GM18868 (cell line): Measurements from ENCODE around the gene CRABP1.

Experiments
- ATAC-seq: cut with Tn5 transposase; IDR thresholded peaks from one replicate; pipeline ENCODE4 v1.9.1; 2021; ENCODE audit warnings: mild to moderate bottlenecking, moderate library complexity; ENCODE audit not compliant: unreplicated experiment

Gene CRABP1

DNA sequence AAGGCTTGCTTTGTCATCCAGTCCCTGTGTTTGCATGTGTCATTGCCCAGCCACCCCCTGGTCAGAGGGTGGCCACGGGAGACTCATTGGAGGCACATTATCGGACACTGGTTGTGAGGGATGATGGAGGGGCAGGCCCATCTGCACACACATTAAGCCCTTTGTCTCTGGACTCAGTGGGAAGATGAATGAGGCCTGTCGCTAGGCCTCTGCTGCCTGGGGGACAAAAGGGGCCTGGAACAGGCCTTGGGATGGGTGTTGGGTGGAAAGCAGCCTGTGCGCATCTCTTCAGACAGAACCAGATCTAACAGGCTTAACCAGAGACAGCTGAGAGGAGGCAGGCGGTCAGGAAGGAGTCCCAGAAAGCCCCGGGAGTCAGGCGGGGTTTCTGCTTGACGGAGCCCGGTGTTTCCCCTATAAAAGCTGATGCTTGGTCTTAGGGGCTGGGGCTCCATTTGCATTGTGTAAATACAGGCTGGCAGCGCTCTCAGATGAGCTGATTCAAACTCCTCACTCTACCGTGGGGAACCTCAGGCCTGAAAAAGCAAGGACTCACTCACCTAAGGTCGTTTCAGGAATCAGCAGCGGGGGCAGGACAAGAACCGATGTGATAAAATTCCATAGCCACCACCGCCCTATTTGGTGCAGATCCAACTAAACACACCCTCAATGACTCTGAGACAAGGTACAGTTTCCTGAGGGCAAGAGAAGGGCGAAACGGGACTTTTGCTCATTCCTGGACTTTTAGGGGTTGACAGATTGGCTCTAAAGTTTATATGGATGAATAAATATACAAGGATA lies 23.7 kb upstream of the CRABP1 start:
- peak; percentile 84 for ATAC-seq

DNA sequence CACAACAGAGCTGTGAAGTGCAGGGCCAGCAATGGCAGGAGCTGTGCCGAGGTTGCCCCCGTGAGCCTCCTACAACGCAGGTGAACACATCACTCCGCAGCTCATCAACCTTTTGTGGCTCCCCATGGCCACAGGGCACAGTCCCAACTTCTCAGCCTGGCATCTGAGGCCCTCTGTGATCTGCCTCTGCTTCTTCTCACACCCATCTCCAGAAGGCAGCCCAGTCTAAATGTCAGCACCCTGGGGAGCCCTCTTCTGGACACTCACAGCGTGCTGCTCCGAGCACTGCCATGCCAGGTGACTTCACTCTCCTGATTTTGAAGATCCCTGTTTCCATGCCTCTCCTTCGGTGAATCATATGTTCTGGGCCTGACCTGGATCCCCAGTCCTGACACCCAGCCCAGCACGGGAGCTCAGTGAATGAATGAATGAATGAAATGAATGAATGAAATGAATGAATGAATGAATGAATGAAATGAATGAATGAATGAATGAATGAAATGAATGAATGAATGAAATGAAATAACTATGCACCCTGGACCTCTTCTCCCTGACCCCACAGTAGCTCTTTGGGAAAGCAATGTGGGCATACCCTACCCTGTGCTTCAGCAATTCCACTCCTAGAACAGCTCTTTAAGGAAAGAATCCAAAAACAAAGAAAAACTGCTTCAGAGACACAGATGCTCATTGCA lies 22.9 kb upstream of the CRABP1 start:
- no peak for ATAC-seq

DNA sequence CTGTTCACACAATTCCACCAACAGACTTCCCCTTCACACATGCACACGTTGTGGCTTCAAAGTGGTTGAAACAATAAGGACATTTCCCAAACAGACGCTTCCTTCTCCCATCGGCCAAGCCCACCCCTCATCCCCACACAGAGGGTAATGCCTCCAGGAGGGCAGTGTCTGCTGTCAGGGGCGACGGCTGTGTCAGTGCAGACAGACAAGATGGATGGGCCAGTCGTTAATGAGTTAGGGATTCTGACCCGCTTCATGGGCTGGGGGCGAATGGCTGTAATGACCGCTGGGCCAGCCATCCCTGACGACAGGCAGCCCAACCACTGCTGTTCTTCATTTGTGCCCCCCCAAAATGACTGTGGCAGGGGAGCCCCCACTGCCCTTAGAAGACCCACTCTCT lies 20.6 kb upstream of the CRABP1 start:
- no peak for ATAC-seq

DNA sequence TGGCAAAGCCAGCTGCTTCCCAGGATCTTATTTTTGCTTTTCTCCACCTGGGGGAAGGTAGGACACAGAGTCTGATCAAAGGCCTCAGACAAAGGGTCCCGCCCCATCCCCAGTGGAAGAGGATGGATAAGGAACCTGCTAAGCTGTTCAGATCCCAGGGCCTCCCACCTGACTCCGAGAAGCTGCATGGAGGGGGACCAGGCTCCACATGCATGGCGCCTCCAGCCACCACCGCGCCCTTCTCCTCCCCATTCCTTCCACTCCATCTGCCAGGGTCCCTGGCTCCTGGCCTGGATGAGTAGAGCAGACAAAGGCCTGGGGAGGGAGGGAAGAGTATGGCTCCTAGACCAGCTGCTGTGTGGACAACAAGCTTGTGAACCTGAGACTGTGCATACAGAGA lies 20.0 kb upstream of the CRABP1 start:
- no peak for ATAC-seq

DNA sequence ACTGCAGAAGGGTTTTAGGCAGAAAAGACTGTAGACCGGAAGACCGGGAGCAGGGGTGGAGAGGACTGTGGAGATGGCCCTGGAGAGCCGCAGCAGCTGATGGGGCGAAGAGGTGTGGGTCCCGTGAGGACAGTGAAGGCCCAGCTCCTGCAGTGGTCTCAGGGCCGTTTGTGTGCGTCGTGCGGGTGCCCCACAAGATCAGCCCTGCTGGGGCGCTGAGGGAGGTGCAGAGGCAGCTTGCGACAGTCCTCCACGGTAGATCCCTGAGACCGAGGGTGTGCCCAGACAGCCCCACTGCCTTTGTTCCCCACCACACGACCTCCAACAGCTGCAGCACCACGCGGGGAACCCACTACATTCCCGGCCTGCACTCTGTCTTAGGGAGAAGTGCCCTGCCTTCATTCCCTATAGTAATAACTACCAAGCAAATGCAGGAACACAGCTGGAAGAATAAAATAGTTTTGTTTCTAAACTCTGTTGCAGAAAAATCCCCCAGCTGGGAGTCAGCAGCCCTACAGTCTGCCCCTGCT lies 19.0 kb upstream of the CRABP1 start:
- ATAC-seq, result no peak

DNA sequence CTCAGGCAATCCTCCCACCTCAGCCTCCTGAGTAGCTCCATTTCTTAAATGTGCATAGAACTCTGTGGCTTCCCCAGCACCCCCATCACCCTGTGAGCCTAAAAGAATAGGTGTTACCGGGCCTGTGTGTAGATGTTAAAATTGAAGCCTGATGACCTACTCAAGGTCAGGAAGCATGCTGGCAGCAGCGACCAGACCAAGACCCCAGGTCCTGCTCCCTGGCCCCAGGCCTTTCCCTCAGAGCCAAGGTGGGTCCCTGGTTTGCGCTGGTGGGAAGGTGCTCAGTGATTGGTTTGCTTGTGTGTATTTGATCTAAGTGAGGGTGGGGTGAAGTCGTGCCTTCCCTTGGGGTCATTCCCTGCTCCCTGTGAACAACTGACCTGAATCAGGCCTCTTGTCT lies 18.4 kb upstream of the CRABP1 start:
- ATAC-seq, result no peak

DNA sequence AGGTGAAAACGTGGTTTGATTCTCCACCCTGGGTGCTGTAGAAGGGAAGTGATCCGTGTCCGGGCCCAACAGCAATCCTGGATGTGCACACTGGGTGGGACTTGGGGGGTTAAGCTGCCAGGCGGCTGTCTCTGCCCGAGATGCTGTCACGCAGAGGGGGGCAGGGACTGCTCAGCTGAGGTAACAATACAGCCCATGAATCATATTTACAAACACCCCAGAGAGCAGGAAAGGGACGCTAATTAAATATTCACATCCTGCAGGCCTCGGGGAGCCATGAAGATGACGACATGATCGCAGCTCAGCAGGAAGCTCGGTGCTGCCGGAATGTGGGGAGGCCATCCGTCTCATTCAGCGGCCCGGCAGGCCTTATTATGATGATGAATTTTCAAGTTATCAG lies 17.9 kb upstream of the CRABP1 start:
- no peak for ATAC-seq

DNA sequence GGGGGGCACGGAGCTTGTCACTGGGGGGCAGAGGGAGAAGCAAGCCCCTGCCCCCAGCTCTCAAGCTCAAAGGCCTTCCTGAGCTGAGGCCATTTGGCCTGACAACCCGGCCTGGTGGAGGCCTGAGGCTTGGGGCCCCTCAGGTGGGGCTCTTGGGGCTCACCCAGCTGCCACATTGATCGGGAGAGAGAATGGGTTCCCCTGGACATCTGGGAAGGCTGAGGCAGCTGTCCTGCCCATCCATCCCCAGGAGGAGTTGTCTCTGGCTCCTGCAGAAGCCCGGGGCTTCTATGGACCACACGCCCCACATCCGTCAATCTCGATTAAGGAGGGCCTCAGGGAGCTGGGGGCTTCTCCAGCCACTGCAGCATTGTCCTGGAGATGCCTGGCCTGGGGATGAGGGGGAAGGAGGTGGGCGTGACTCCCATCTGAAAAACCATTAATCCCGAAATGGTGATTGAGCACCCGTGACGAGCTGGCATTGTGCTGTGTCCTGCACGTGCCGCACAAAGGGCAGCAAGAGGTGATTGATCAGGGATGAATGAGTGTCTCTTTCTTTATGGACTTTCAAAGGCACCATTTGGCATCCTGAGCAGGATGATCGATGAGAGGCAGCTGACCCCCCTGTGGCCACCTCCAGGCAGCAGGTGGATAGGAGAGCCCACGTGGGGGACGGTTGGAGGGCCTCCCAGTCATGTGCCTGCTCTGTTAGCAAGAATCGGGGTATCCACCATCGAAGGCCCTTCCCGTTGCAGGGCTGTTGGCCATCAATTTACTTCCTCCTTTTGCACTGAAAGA lies 17.2 kb upstream of the CRABP1 start:
- no peak for ATAC-seq

DNA sequence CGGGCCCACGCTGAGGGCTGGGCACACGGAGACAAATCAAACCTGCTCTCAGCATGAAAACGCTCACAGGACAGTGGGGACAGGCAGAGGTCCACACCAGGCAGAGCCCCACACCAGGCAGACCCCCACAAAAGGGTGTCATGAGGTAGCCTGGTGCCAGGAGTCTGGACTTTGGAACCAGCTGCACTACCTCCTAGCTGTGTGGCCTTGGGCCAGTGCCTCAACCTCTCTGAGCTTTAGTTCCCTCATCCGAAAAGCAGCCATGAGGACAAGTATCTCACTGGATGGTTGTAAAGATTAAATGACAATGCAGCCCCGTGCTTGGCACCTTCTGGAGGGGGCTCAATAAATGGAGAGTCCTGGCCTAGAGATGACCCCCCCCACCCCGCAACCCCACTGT lies 16.5 kb upstream of the CRABP1 start:
- ATAC-seq, result no peak

DNA sequence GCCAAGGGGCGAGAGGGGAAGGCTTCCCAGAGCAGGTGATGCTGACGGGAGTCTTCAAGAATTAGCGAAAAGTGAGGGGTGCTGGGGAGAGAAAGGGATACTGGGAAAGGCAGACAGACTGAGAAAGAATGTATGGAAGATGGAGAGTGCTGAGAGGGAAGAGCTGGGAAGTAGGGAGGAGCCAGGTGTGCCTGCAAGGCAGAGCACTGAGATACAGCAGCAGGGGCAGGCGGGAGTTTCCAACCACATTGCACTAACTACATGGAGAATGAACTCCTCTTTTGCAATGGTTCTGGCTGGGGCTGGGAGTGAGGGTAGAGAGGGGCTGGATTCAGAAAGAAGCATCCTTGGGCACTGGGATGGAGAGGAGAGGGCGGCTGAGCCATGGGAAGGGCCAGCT lies 16.0 kb upstream of the CRABP1 start:
- ATAC-seq, result no peak

DNA sequence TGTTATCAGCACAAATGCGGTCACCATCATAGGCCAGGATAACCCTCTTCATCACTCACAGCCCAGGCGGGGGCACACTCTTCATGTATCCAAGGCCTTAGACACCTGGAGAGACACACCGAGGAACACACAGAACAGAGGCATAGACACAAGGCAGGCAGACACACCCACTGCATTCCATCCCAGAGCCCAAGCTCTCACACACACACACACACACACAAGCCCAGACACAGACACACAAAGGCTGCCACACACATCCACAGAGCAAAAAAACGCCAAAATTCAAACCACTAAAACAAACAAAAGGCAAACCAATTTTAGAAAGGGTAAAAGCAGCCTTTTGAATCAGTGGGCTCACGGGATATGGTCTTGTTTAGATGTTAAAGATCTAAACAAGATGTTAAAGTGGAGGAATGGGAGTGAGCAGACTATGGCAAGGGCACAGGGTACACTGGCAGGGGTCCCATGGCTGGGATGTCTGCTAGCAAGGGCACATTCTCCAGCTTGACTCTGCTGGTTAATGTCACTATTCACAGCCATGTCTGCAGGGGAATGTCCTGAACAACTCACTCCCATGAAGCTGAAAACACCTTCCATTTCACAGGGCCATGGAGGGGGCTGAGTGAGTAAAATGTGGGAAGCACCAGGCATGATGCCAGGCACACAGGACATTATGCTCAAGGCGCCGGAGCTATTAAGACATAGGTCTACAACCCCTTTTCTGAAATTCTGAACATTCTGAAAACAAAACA lies 14.9 kb upstream of the CRABP1 start:
- ATAC-seq, result no peak

DNA sequence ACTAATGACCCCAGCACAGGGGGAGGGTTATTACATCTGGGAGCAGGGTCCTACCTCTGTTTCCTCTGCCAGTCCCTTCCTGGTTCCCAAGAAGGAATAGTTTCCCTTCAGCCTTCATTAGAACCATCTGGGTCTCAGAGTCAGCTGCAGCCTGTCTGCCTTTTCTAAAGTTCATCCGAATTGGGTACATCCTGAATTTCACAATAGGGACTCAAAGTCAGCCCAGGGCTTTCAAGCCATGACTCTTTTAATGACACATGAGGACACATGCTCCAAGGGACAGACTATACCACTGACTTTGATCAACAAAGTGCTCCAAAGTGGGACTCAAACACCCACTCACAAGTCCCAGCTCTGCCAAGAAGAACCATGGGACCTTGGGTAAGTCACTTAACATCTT lies 12.7 kb upstream of the CRABP1 start:
- no peak for ATAC-seq

DNA sequence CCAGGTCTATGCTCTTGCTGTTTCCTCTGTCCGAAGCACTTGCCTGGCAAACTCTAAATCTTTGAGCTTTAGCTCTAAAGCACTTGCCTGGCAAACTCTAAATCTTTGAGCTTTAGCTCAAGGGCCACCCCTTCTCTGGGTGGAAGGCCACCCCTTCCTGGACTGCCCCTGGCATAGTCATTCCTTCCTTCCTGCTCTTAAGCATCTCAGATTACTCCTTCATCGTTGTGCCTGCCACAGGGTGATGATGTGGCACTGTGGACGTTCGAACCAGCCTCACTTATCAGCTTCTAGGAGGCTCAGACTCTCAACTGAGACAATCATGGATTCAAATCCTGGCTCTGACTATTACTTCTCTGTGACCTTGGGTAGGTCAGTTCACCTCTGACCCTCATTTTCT lies 10.5 kb upstream of the CRABP1 start:
- ATAC-seq, result no peak

DNA sequence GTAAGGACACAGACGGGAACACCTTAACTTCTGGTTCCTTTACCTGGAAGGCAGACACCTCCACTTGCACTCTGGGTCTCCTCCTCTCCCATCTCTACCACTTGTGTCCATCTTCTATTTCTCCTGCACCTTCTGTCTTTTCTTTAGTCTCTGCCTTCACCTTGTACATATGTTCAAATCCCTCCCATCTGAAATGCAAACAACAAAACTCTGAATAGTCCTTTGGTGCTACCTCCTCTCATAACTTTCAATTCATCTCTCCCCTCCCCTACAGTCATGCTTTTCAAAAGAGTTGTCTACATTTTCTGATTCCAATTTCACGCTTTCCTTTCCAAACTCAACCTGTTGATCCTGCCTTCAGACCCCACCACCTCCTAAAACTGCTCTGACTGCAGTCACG lies 5.3 kb upstream of the CRABP1 start:
- ATAC-seq, result no peak

DNA sequence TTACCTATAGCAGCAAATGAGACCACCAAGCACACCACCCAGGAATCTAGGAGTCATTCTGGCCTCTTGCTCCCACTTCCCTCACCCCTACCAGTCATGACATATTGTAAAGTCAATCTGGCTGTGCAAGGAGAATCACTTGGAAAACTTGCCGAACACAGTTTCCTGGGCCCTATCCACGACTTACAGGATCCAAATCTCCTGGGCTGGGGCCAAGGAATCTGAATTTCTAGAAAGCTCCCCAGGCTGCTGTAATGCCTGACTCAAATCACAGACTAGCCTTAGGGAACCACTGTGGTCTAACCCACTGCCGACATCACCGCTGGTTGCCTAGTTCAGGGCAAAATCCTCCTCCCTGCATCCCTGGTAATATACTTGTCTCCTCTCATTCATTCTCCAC lies 4.2 kb upstream of the CRABP1 start:
- ATAC-seq, result no peak

DNA sequence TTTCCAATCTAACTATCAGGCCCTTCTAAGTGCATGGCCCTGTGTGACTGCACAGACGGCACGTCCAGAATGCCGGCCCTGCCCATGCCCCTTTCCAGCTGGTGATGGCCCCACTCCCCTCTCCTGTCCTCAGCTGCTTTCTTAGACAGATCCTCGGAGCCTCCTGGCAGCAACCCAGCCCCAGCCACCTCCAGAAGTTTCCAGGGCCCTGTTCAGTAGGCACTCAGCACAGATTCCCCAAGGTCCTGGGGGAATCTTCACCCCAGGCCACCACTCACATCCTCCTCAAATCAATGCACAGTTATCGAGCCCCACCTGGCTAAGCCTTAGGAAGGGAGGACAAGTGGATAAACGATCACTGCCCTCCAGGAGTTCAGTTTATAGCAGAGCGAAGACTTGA lies 1.4 kb upstream of the CRABP1 start:
- no peak for ATAC-seq

DNA sequence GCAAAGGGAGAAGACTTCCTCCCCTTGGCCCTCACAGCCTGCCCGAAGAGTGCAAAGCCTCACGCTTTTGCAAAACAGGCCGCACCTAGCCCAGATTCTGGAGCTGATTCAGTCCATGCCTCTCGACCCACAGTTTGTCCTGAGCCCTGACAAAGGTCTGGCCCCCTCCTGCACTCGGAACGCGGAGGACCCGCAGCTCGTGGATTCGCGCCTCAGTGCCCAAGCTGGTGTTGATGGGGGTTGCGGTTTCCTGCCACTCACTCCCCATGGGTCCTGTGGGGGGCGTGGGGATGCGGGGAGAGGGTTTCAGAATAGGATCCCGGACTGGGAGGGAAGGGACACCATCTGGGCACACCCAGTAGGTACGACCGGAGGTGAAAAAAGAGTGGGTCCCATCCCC lies 594 bp upstream of the CRABP1 start:
- ATAC-seq, result no peak

DNA sequence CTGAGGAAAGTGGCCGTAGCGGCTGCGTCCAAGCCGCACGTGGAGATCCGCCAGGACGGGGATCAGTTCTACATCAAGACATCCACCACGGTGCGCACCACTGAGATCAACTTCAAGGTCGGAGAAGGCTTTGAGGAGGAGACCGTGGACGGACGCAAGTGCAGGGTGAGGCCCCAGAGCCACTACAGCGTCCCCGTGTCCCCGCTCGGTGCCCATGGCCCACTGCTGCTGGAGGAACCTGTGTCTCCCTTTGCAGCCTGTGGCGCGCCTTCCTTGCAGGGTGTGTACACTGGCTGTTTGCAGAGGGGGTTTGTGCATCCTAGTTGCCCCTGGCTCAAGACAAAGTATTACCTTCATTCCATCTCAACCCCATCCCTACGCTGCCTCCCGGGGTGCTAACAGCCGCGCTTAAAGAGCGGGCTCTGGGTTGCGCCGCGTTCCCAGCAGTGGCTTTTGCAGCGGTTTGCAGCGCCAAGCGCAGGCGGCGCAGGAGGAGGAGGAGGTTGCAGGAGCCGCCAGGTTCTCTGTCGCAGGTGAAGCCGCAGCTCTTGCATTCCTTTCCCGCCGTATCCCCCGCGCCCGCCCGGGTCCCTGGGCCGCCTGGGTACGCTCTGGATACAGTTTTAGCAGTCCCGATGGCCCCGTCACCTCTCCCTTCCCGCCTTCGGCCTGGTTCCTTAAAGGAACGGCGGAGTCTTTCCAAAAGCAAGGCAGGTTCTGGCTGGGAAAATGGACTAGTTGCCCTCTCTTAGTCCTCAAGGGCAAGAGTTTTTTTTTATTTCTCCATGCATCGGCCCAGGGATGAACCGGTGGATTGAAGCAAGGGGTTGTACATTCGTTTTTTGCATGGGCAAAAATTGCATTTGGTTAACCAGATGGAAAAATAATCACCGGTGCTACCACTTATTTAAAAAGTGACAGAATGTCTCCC lies 1.2 kb downstream of the CRABP1 start:
- no peak for ATAC-seq

DNA sequence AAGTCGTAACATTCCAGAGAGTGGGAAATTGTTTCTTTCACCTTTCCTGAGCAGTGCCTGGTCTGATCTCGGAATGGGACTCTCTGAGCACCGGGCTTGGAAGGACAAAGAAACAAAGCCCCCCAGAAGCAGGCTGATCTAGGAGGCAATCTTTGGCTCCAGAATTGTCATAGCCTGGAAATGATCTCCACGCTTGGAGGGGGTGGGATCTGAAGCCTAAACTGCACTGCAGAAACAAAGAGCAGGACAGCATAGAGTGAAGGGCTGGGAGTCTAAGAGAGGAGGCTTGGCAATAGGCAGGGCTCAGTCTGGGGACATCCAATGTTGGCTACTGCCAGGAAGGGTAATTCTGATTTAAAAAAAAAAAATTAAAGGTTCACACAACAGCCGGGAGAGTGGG lies 1.9 kb downstream of the CRABP1 start:
- ATAC-seq, result no peak
